NCI-H1694 (cell line): ENCODE data around the gene CYP46A1.

Source experiments
- DNase-seq: peaks from one replicate; lab custom pipeline; 2025; lab: John Stamatoyannopoulos, UW

CYP46A1 gene

GRCh38 chr14:99715266-99716000, 31.3 kb downstream of the CYP46A1 start:
- DNase-seq, result no peak

- no peak for DNase-seq
Measured at GRCh38 chr14:99716091-99716849, 32.2 kb downstream of the CYP46A1 start.

GRCh38 chr14:99716850-99717681, 33.0 kb downstream of the CYP46A1 start:
- no peak for DNase-seq

GRCh38 chr14:99717682-99718013, 33.5 kb downstream of the CYP46A1 start:
- DNase-seq, result no peak

GRCh38 chr14:99718031-99718810, 34.1 kb downstream of the CYP46A1 start:
- no peak for DNase-seq

- no peak for DNase-seq
Measured at GRCh38 chr14:99718811-99719192, 34.7 kb downstream of the CYP46A1 start.

GRCh38 chr14:99720941-99721791, 37.1 kb downstream of the CYP46A1 start:
- no peak for DNase-seq

- DNase-seq, result no peak
Measured at GRCh38 chr14:99721792-99722516, 37.9 kb downstream of the CYP46A1 start.

- DNase-seq, result no peak
Measured at GRCh38 chr14:99722741-99723140, 38.6 kb downstream of the CYP46A1 start.

GRCh38 chr14:99724196-99724891, 40.2 kb downstream of the CYP46A1 start:
- no peak for DNase-seq

GRCh38 chr14:99724939-99725773, 41.1 kb downstream of the CYP46A1 start:
- DNase-seq, result no peak

GRCh38 chr14:99725774-99726537, 41.9 kb downstream of the CYP46A1 start:
- no peak for DNase-seq

- DNase-seq, result no peak
Measured at GRCh38 chr14:99726538-99727095, 42.5 kb downstream of the CYP46A1 start.

- DNase-seq, result no peak
Measured at GRCh38 chr14:99727096-99727870, 43.2 kb downstream of the CYP46A1 start.

GRCh38 chr14:99728231-99728920, 44.3 kb downstream of the CYP46A1 start:
- DNase-seq, result no peak

- no peak for DNase-seq
Measured at GRCh38 chr14:99728981-99729451, 44.9 kb downstream of the CYP46A1 start.
